Gastrocnemius medialis (tissue), 4 donors: ENCODE data around the gene UGT1A3. TPM values are rescaled to one million over a fixed set of nuclear protein-coding genes. Genes with fewer than 3 reads are reported as not detected.

Experiments used
- ATAC-seq, 2 donors: fragments of 150-250 bp; one replicate each; pipeline ENCODE4 v1.9.1; 2016
- DNase-seq, 2 donors: peaks; one replicate each; pipeline ENCODE4 v3.0.0-alpha.2; 2019
- H3K27ac ChIP-seq, 4 donors: fragments of 200-600 bp; sonication (generic); 1 replicate in 1 of 4; 2 replicates in 3 of 4; pipeline ENCODE4 v1.5.1; 2016 to 2018; ENCODE audit warnings: mild to moderate bottlenecking in 2 of 4, moderate library complexity in 1 of 4
- H3K27me3 ChIP-seq, 3 donors: fragments of 200-600 bp; sonication (generic) in 2 of 3; 1 replicate in 1 of 3; 2 replicates in 2 of 3; pipeline versions ENCODE4 v1.5.1 to v1.6.0; 2016 to 2019; ENCODE audit warnings: mild to moderate bottlenecking in 1 of 3, moderate library complexity in 1 of 3
- H3K36me3 ChIP-seq, 2 donors: fragments of 200-600 bp; sonication (generic) in 1 of 2; one replicate each; pipeline ENCODE4 v1.5.1; 2017 to 2018
- H3K4me1 ChIP-seq, 2 donors: fragments of 200-600 bp; sonication (generic) in 1 of 2; one replicate each; pipeline ENCODE4 v1.5.1; 2016 to 2017; ENCODE audit warnings: mild to moderate bottlenecking in 2 of 2
- H3K4me3 ChIP-seq, 4 donors: fragments of 200-600 bp; sonication (generic) in 3 of 4; 1 replicate in 1 of 4; 2 replicates in 3 of 4; pipeline ENCODE4 v1.5.1; 2016 to 2019; ENCODE audit warnings: mild to moderate bottlenecking in 2 of 4
- H3K9me3 ChIP-seq, 3 donors: fragments of 200-600 bp; sonication (generic) in 2 of 3; 1 replicate in 1 of 3; 2 replicates in 2 of 3; pipeline ENCODE4 v1.5.1; 2016 to 2019
- CTCF ChIP-seq, 5 experiments: fragments of 450-650 bp in 3 of 5; fragments of 200-600 bp in 2 of 5; sonication (generic) in 2 of 5; IDR thresholded peaks in 4 of 5; conservative IDR thresholded peaks in 1 of 5; 1 replicate in 4 of 5; 2 replicates in 1 of 5; pipeline ENCODE4 v1.5.1; 2016 to 2019; ENCODE audit warnings: antibody characterized with exemption in 5 of 5, mild to moderate bottlenecking in 3 of 5, moderate library complexity in 3 of 5
- POLR2A ChIP-seq, 2 donors: fragments of 450-650 bp; IDR thresholded peaks; one replicate each; pipeline ENCODE4 v1.6.1; 2017; ENCODE audit warnings: antibody characterized with exemption in 2 of 2, mild to moderate bottlenecking in 2 of 2, moderate library complexity in 2 of 2
- in situ Hi-C, 4 donors: fragments of 200-750 bp; cut with MboI; loops; one replicate each; pipeline versions ENCODE4 v1.15.0 to v1.8.0; 2017; ENCODE audit warnings: low sequenced_read_pairs in 4 of 4
- intact Hi-C: fragments of 100-400 bp; cut with DNase I; formaldehyde crosslinking; loops from one replicate; pipeline ENCODE4 v1.15.1; 2023; ENCODE audit warnings: low total_unique reads
- total RNA-seq, 4 donors: library from RNA; depleted of rRNA; stranded (reverse); fragments of >200 nt; gene quantifications; one replicate each; pipeline versions ENCODE4 v1.1.0 to v1.2.3, GENCODE V29; 2016

UGT1A3 gene
- total RNA-seq, 4 donors from 2014 or later, result 0.16 TPM; not detected in 3

- Histone ChIP-seq H3K27me3 (no peaks in the 10 kb centered on the region), H3K4me3 (no peak overlapping the region), H3K27ac (no peak overlapping the region), H3K36me3 (no peaks in the 10 kb centered on the region), H3K4me1 (no peaks in the 10 kb centered on the region), H3K9me3 (no peaks in the 10 kb centered on the region)
- in situ Hi-C loops (no loop called here), intact Hi-C loops (no loop called here)
- DNase-seq (no peak), ATAC-seq (no peak)
- no peak for TF ChIP-seq POLR2A (IDR thresholded peaks at IDR 0.05)
- TF ChIP-seq CTCF (IDR thresholded peaks at IDR 0.05 in 4 of 5, conservative IDR thresholded peaks at IDR 0.05 in 1 of 5), result no peak
These were observed 82.9 kb downstream of the UGT1A3 start for GRCh38 chr2:233811732-233812131.

GRCh38 chr2:233813236-233814055, 84.6 kb downstream of the UGT1A3 start:
- intact Hi-C loops, result no loop called here
- TF ChIP-seq POLR2A (IDR thresholded peaks at IDR 0.05) (no peak), CTCF (IDR thresholded peaks at IDR 0.05 in 4 of 5, conservative IDR thresholded peaks at IDR 0.05 in 1 of 5) (no peak)
- DNase-seq, result no peak

GRCh38 chr2:233814056-233814835, 85.4 kb downstream of the UGT1A3 start:
- intact Hi-C loops (no loop called here), in situ Hi-C loops (no loop called here)
- Histone ChIP-seq H3K27me3 (no peaks in the 10 kb centered on the region), H3K4me1 (no peaks in the 10 kb centered on the region), H3K36me3 (no peaks in the 10 kb centered on the region), H3K9me3 (no peaks in the 10 kb centered on the region), H3K27ac (no peak overlapping the region), H3K4me3 (no peak overlapping the region)
- ATAC-seq (no peak), DNase-seq (no peak)
- TF ChIP-seq CTCF (IDR thresholded peaks at IDR 0.05 in 4 of 5, conservative IDR thresholded peaks at IDR 0.05 in 1 of 5) (no peak), POLR2A (IDR thresholded peaks at IDR 0.05) (no peak)

More at GRCh38 chr2:233813236-233814055, 84.6 kb downstream of the UGT1A3 start:
- in situ Hi-C loops, result no loop called here
- H3K4me1 ChIP-seq, result no peaks in the 10 kb centered on the region
- H3K9me3 ChIP-seq, result no peaks in the 10 kb centered on the region
- no peak overlapping the region for H3K4me3 ChIP-seq
- no peaks in the 10 kb centered on the region for H3K36me3 ChIP-seq
- H3K27me3 ChIP-seq, result no peaks in the 10 kb centered on the region
- H3K27ac ChIP-seq, result no peak overlapping the region
- ATAC-seq, result no peak

- DNase-seq (no peak), ATAC-seq (no peak)
- H3K4me3 ChIP-seq, result no peak overlapping the region
- intact Hi-C loops, result no loop called here
- H3K4me1 ChIP-seq, result no peaks in the 10 kb centered on the region
- in situ Hi-C loops, result no loop called here
- no peaks in the 10 kb centered on the region for H3K9me3 ChIP-seq
- no peak for TF ChIP-seq POLR2A (IDR thresholded peaks at IDR 0.05)
- no peak for TF ChIP-seq CTCF (IDR thresholded peaks at IDR 0.05 in 4 of 5, conservative IDR thresholded peaks at IDR 0.05 in 1 of 5)
- H3K36me3 ChIP-seq, result no peaks in the 10 kb centered on the region
- no peaks in the 10 kb centered on the region for H3K27me3 ChIP-seq
- no peak overlapping the region for H3K27ac ChIP-seq
These were observed 87.0 kb downstream of the UGT1A3 start for GRCh38 chr2:233815861-233816260.
